ENCODE results near the gene NRG2. TPM values are rescaled to one million over a fixed set of nuclear protein-coding genes. Genes with fewer than 3 reads are reported as not detected.

NRG2 gene
- total and polyA plus RNA-seq, 2 experiments from 2014 or later, result 0.37 to 1.3 TPM

DNA sequence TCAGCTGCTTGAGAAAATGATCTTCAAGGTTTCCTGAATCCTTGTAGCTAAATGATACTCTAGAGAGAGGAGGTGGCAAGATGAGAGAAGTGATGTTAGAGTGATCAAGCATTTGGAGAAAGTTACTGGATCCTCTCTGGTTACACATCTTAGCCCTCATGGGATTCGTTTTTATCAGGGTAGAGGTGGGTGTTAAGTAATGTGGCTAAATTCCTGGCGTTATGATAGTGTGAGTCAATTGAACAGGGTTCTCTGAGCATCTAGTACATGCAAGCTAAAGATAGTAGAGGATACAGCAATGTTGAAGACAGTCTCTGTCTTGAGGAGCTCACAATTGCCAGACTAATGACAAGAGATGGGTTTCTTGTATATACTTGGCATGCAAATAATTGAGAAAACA lies 123.8 kb downstream of the NRG2 start (continued):
- TF ChIP-seq, protein P1, sequence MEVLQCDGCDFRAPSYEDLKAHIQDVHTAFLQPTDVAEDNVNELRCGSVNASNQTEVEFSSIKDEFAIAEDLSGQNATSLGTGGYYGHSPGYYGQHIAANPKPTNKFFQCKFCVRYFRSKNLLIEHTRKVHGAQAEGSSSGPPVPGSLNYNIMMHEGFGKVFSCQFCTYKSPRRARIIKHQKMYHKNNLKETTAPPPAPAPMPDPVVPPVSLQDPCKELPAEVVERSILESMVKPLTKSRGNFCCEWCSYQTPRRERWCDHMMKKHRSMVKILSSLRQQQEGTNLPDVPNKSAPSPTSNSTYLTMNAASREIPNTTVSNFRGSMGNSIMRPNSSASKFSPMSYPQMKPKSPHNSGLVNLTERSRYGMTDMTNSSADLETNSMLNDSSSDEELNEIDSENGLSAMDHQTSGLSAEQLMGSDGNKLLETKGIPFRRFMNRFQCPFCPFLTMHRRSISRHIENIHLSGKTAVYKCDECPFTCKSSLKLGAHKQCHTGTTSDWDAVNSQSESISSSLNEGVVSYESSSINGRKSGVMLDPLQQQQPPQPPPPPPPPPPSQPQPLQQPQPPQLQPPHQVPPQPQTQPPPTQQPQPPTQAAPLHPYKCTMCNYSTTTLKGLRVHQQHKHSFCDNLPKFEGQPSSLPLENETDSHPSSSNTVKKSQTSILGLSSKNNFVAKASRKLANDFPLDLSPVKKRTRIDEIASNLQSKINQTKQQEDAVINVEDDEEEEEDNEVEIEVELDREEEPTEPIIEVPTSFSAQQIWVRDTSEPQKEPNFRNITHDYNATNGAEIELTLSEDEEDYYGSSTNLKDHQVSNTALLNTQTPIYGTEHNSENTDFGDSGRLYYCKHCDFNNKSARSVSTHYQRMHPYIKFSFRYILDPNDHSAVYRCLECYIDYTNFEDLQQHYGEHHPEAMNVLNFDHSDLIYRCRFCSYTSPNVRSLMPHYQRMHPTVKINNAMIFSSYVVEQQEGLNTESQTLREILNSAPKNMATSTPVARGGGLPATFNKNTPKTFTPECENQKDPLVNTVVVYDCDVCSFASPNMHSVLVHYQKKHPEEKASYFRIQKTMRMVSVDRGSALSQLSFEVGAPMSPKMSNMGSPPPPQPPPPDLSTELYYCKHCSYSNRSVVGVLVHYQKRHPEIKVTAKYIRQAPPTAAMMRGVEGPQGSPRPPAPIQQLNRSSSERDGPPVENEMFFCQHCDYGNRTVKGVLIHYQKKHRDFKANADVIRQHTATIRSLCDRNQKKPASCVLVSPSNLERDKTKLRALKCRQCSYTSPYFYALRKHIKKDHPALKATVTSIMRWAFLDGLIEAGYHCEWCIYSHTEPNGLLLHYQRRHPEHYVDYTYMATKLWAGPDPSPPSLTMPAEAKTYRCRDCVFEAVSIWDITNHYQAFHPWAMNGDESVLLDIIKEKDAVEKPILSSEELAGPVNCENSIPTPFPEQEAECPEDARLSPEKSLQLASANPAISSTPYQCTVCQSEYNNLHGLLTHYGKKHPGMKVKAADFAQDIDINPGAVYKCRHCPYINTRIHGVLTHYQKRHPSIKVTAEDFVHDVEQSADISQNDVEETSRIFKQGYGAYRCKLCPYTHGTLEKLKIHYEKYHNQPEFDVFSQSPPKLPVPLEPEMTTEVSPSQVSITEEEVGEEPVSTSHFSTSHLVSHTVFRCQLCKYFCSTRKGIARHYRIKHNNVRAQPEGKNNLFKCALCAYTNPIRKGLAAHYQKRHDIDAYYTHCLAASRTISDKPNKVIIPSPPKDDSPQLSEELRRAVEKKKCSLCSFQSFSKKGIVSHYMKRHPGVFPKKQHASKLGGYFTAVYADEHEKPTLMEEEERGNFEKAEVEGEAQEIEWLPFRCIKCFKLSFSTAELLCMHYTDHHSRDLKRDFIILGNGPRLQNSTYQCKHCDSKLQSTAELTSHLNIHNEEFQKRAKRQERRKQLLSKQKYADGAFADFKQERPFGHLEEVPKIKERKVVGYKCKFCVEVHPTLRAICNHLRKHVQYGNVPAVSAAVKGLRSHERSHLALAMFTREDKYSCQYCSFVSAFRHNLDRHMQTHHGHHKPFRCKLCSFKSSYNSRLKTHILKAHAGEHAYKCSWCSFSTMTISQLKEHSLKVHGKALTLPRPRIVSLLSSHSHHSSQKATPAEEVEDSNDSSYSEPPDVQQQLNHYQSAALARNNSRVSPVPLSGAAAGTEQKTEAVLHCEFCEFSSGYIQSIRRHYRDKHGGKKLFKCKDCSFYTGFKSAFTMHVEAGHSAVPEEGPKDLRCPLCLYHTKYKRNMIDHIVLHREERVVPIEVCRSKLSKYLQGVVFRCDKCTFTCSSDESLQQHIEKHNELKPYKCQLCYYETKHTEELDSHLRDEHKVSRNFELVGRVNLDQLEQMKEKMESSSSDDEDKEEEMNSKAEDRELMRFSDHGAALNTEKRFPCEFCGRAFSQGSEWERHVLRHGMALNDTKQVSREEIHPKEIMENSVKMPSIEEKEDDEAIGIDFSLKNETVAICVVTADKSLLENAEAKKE (CRISPR knock-in tag; IDR thresholded peaks at IDR 0.05), result no peak
- TF ChIP-seq CREB1 (CRISPR knock-in tag; IDR thresholded peaks at IDR 0.05; ENCODE audit: low read depth) (no peak), JUNB (IDR thresholded peaks at IDR 0.05; ENCODE audit: unreplicated experiment) (no peak), EZH2 (IDR thresholded peaks at IDR 0.05; ENCODE audit: low read depth, unreplicated experiment) (no peak)

DNA sequence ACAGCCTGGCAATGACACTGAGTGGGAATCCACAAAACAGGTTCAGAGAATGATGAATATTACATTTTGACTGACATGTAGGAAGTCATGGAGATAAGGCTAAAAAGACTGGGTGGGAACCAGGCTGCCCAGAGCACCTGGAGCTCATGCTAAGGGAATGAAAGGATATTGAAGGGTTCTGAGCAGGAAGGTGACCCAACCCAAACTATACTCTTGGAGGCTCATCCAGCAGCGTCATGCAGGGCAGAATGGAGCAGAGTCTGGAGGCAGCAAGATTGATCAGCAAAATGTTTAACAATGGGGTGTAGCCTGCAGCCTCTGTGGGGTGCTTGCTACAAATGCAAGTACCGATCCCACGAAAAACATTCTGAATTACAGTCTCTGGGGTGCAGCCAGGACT lies 127.3 kb downstream of the NRG2 start:
- no peaks in the 10 kb centered on the region for H3F3A ChIP-seq (replicated peaks; ENCODE audit: low read depth)
- ATAC-seq, result peak; percentile 86
- H3K79me2 ChIP-seq (replicated peaks; ENCODE audit: insufficient read depth), result no peaks in the 10 kb centered on the region
- peak overlapping the region; percentile 39; the same call in 1 of the 2 replicates for H3K4me2 ChIP-seq
- H3K4me3 ChIP-seq, result no peak overlapping the region
- Mint-ChIP-seq H3K27me3 (ENCODE audit: insufficient read depth, low read depth, poor library complexity) (peaks cover 2% of the 10 kb centered on the region), H3K9me3 (peaks cover 3% of the 10 kb centered on the region; the same call in 1 of the 3 replicates), H3K4me3 (no peak overlapping the region; the same call in 2 of the 3 replicates), H3K4me1 (peaks cover 19% of the 10 kb centered on the region), H3K36me3 (ENCODE audit: low read depth) (no peaks in the 10 kb centered on the region), H3K27ac (no peak overlapping the region)
- H2AFZ ChIP-seq, result no peak overlapping the region
- no peaks in the 10 kb centered on the region for H3K36me3 ChIP-seq (ENCODE audit: insufficient read depth)
- peaks cover 9% of the 10 kb centered on the region for H3K4me1 ChIP-seq (ENCODE audit: insufficient read depth)
- no peaks in the 10 kb centered on the region for H3K9me2 ChIP-seq (ENCODE audit: insufficient read depth)
- H4K20me1 ChIP-seq (replicated peaks; ENCODE audit: insufficient read depth), result no peaks in the 10 kb centered on the region
- H3K27me3 ChIP-seq (ENCODE audit: insufficient read depth), result no peaks in the 10 kb centered on the region
- no peak overlapping the region for H3K27ac ChIP-seq (ENCODE audit: low read depth)
- peak; percentile 18 for DNase-seq (ENCODE audit: low spot score)
- TF ChIP-seq ZNF331 (CRISPR knock-in tag; IDR thresholded peaks at IDR 0.05; ENCODE audit: low read depth) (no peak), ZNF114 (CRISPR knock-in tag; IDR thresholded peaks at IDR 0.05) (no peak)
- TF ChIP-seq, protein P2, sequence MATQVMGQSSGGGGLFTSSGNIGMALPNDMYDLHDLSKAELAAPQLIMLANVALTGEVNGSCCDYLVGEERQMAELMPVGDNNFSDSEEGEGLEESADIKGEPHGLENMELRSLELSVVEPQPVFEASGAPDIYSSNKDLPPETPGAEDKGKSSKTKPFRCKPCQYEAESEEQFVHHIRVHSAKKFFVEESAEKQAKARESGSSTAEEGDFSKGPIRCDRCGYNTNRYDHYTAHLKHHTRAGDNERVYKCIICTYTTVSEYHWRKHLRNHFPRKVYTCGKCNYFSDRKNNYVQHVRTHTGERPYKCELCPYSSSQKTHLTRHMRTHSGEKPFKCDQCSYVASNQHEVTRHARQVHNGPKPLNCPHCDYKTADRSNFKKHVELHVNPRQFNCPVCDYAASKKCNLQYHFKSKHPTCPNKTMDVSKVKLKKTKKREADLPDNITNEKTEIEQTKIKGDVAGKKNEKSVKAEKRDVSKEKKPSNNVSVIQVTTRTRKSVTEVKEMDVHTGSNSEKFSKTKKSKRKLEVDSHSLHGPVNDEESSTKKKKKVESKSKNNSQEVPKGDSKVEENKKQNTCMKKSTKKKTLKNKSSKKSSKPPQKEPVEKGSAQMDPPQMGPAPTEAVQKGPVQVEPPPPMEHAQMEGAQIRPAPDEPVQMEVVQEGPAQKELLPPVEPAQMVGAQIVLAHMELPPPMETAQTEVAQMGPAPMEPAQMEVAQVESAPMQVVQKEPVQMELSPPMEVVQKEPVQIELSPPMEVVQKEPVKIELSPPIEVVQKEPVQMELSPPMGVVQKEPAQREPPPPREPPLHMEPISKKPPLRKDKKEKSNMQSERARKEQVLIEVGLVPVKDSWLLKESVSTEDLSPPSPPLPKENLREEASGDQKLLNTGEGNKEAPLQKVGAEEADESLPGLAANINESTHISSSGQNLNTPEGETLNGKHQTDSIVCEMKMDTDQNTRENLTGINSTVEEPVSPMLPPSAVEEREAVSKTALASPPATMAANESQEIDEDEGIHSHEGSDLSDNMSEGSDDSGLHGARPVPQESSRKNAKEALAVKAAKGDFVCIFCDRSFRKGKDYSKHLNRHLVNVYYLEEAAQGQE (IDR thresholded peaks at IDR 0.05; ENCODE audit: unreplicated experiment), result no peak

All from GM23338 (cell line).